ENCODE results near the gene CAGE1.

Gene CAGE1

GRCh38 chr6:7309050-7309449, 80.5 kb downstream of the CAGE1 start:
- DNase-seq (ENCODE audit: low spot score) = no peak

GRCh38 chr6:7307533-7307932, 82.0 kb downstream of the CAGE1 start:
- no peak for DNase-seq (ENCODE audit: low spot score)

- no peak for DNase-seq (ENCODE audit: low spot score)
These were observed 84.7 kb downstream of the CAGE1 start for GRCh38 chr6:7304821-7305220.

- no peak for DNase-seq (ENCODE audit: low spot score)
These were observed 87.8 kb downstream of the CAGE1 start for GRCh38 chr6:7301702-7302101.

GRCh38 chr6:7300926-7301325, 88.6 kb downstream of the CAGE1 start:
- DNase-seq (ENCODE audit: low spot score) = no peak

GRCh38 chr6:7298113-7298512, 91.4 kb downstream of the CAGE1 start:
- DNase-seq (ENCODE audit: low spot score) = no peak

- DNase-seq (ENCODE audit: low spot score) = no peak
These were observed 92.9 kb downstream of the CAGE1 start for GRCh38 chr6:7296602-7297001.

GRCh38 chr6:7295916-7296315, 93.6 kb downstream of the CAGE1 start:
- DNase-seq (ENCODE audit: low spot score) = no peak

GRCh38 chr6:7292596-7293255, 96.8 kb downstream of the CAGE1 start:
- DNase-seq (ENCODE audit: low spot score) = no peak

GRCh38 chr6:7290079-7290478, 99.5 kb downstream of the CAGE1 start:
- no peak for DNase-seq (ENCODE audit: low spot score)

GRCh38 chr6:7285416-7285815, 104.1 kb downstream of the CAGE1 start:
- no peak for DNase-seq (ENCODE audit: low spot score)

GRCh38 chr6:7283676-7284075, 105.9 kb downstream of the CAGE1 start:
- DNase-seq (ENCODE audit: low spot score) = no peak

- no peak for DNase-seq (ENCODE audit: low spot score)
These were observed 107.2 kb downstream of the CAGE1 start for GRCh38 chr6:7282097-7282906.
